ENCODE data around the gene MYO6.

The MYO6 gene

DNA sequence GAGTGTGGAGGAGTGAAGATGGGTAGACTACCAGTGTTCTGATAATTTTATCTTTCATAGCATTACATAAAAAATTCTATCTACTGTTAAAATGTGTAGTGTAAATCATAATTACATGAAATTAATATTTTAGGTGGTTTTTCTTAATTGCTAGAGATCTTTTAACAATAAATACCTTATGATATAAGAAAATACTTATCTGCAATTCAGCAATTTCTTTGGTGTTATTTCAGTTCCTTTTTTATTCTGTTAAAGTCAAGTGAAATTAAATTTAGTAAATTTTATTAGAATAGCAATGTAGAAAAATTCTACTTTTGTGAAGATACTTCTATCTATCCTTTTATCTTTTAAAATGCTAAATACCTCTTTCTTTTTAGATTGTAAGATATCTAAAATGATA is 219.1 kb downstream of the MYO6 start:
- DNase-seq, result no peak

All from AML-193 (cell line).